Endodermal cell (in vitro differentiated cells): ENCODE measurements around the gene CELSR2. TPM values are rescaled to one million over a fixed set of nuclear protein-coding genes. Genes with fewer than 3 reads are reported as not detected.
"Not testable (repeated sequence)": the region's sequence is repeated elsewhere in the genome, so short reads cannot be mapped to it uniquely, and the experiment has no call there.

Experiments
- DNase-seq: peaks from one replicate; pipeline ENCODE4 v3.0.0-alpha.2; 2017
- H3K27ac ChIP-seq: 2 replicates; pipeline ENCODE4 v1.5.1; 2013; ENCODE audit warnings: mild to moderate bottlenecking, low read depth, low read length, moderate library complexity
- H3K27me3 ChIP-seq: 2 replicates; pipeline ENCODE4 v1.6.1; 2013; ENCODE audit warnings: mild to moderate bottlenecking, low read length, moderate library complexity; ENCODE audit not compliant: insufficient read depth, control insufficient read depth, poor library complexity, severe bottlenecking
- H3K36me3 ChIP-seq: 2 replicates; pipeline ENCODE4 v1.7.0; 2013; ENCODE audit warnings: mild to moderate bottlenecking, low read length, moderate library complexity; ENCODE audit not compliant: control insufficient read depth, insufficient read depth
- H3K4me1 ChIP-seq: one replicate; pipeline ENCODE4 v1.7.0; 2013; ENCODE audit warnings: low read length; ENCODE audit not compliant: control insufficient read depth, insufficient read depth
- H3K4me3 ChIP-seq: 2 replicates; pipeline ENCODE4 v1.5.1; 2013; ENCODE audit warnings: mild to moderate bottlenecking, low read length, moderate library complexity
- H3K9ac ChIP-seq: 2 replicates; pipeline ENCODE4 v1.6.1; 2013; ENCODE audit warnings: mild to moderate bottlenecking, low read length, moderate library complexity; ENCODE audit not compliant: poor library complexity, severe bottlenecking; ENCODE audit errors: extremely low read depth
- H3K9me3 ChIP-seq: 2 replicates; pipeline ENCODE4 v1.6.1; 2013; ENCODE audit warnings: mild to moderate bottlenecking, low read length, moderate library complexity; ENCODE audit not compliant: control insufficient read depth
- H3K27ac Mint-ChIP-seq: 2 replicates; pipeline ENCODE4 v1.8.0; 2020; ENCODE audit warnings: mixed read lengths
- H3K27me3 Mint-ChIP-seq: 2 replicates; pipeline ENCODE4 v1.8.0; 2021; ENCODE audit warnings: mild to moderate bottlenecking, mixed read lengths; ENCODE audit not compliant: insufficient read depth
- H3K36me3 Mint-ChIP-seq: 2 replicates; pipeline ENCODE4 v1.8.0; 2020; ENCODE audit warnings: low read depth, mixed read lengths
- H3K4me1 Mint-ChIP-seq: 2 replicates; pipeline ENCODE4 v1.8.0; 2020; ENCODE audit warnings: mixed read lengths
- H3K4me3 Mint-ChIP-seq: 2 replicates; pipeline ENCODE4 v1.8.0; 2020; ENCODE audit warnings: mild to moderate bottlenecking, moderate library complexity, mixed read lengths
- H3K9me3 Mint-ChIP-seq: 2 replicates; pipeline ENCODE4 v1.8.0; 2020; ENCODE audit warnings: mild to moderate bottlenecking, mixed read lengths
- CTCF ChIP-seq: fragments of 200-600 bp; sonication (generic); conservative IDR thresholded peaks from 2 replicates; pipeline ENCODE4 v1.5.0; 2021; ENCODE audit warnings: antibody characterized with exemption, mild to moderate bottlenecking
- WGBS, 2 experiments: methylation state at CpG; one replicate each; pipeline versions ENCODE4 v1.1.5 to v1.1.7; 2013; ENCODE audit warnings: missing lambda C conversion rate in 2 of 2, mixed read lengths in 1 of 2; ENCODE audit not compliant: insufficient coverage in 1 of 2, insufficient read length in 1 of 2; 5-methylcytosine and 5-hydroxymethylcytosine counted together
- total RNA-seq, 2 donors: library from RNA; stranded (reverse); fragmentation: NEBNext Ultra II Directional in 1 of 2; extraction: Animal tissue kit (Norgen Biotek cat#: 25700) in 1 of 2; gene quantifications; 2 replicates in 1 of 2; 3 replicates in 1 of 2; pipeline ENCODE4 v1.2.1, GENCODE V29; 2021

Gene CELSR2
- total RNA-seq, 2 donors from 2014 or later = 16.1 to 20.2 TPM

DNA sequence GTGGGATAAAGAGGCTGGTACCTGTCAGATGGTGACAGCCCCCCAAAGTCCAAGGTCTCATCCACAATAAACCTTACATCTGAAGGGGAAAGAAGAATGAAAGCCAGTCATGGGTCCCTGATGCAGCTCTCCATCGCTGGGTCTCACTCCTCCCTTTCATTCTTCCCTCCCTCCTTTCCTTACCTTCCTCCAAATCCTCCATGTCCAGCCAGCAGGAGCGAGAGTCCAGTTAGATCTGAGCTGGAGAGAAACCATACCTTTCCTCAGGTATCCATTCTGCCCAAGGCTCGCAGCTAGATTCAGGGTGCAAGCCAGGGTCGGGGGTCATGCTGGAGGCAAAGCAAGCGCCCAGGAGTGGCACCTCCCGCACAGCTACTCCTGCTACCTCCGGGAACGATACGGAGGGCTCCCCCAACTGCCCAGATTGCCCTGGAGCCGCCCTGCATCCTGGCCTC is 33.2 kb downstream of the CELSR2 start:
- Mint-ChIP-seq H3K27ac (peak overlapping the region; percentile 88), H3K9me3 (no peaks in the 10 kb centered on the region), H3K36me3 (peaks cover 25% of the 10 kb centered on the region), H3K4me1 (peaks cover 25% of the 10 kb centered on the region), H3K4me3 (peak overlapping the region; percentile 86), H3K27me3 (no peaks in the 10 kb centered on the region)
- WGBS, 2 experiments = 0 to 5% methylated on average over 4 to 10 of the region's 10 CpGs
- H3K9me3 ChIP-seq = no peaks in the 10 kb centered on the region
- H3K4me1 ChIP-seq = peaks cover 4% of the 10 kb centered on the region
- peak overlapping the region; percentile 97 for H3K4me3 ChIP-seq
- no peak for DNase-seq
- TF ChIP-seq CTCF = no peak
- H3K27me3 ChIP-seq = no peaks in the 10 kb centered on the region
- peaks cover 21% of the 10 kb centered on the region for H3K36me3 ChIP-seq
- no peak overlapping the region for H3K27ac ChIP-seq
- H3K9ac ChIP-seq = peak overlapping the region; percentile 44

- Mint-ChIP-seq H3K4me3 (peak within 1 kb of the TSS; percentile 86), H3K9me3 (peaks cover 4% of the 10 kb centered on the region), H3K4me1 (peaks cover 24% of the 10 kb centered on the region), H3K36me3 (peaks cover 25% of the 10 kb centered on the region), H3K27ac (peak within 1 kb of the TSS; percentile 88), H3K27me3 (no peaks in the 10 kb centered on the region)
- H3K27me3 ChIP-seq = no peaks in the 10 kb centered on the region
- H3K9me3 ChIP-seq = no peaks in the 10 kb centered on the region
- WGBS, 2 experiments = 2 to 16% methylated on average over 13 to 56 of the region's 56 CpGs
- H3K4me1 ChIP-seq = peaks cover 4% of the 10 kb centered on the region
- peak within 1 kb of the TSS; percentile 5 for H3K27ac ChIP-seq
- TF ChIP-seq CTCF = peak; percentile 64
- H3K9ac ChIP-seq = peak within 1 kb of the TSS; percentile 44
- peak; percentile 98 for DNase-seq
- H3K4me3 ChIP-seq = peak within 1 kb of the TSS; percentile 97
- H3K36me3 ChIP-seq = peaks cover 20% of the 10 kb centered on the region
These were observed 33.8 kb downstream of the CELSR2 start, which contains the start of gene PSRC1 for GRCh38 chr1:109282952-109283747. Gene PSRC1 (minus strand): TSS chr1:109283145.

- H3K4me1 ChIP-seq = peaks cover 4% of the 10 kb centered on the region
- H3K9ac ChIP-seq = peak overlapping the region; percentile 44
- Mint-ChIP-seq H3K36me3 (peaks cover 21% of the 10 kb centered on the region), H3K4me1 (peaks cover 22% of the 10 kb centered on the region), H3K9me3 (peaks cover 6% of the 10 kb centered on the region), H3K27ac (peak overlapping the region; percentile 88), H3K4me3 (peak overlapping the region; percentile 86), H3K27me3 (no peaks in the 10 kb centered on the region)
- DNase-seq = no peak
- H3K27me3 ChIP-seq = no peaks in the 10 kb centered on the region
- WGBS, 2 experiments = 81 to 88% methylated on average over 12 to 17 of the region's 17 CpGs
- H3K36me3 ChIP-seq = peaks cover 14% of the 10 kb centered on the region
- H3K4me3 ChIP-seq = peak overlapping the region; percentile 97
- TF ChIP-seq CTCF = no peak
- no peaks in the 10 kb centered on the region for H3K9me3 ChIP-seq
- peak overlapping the region; percentile 76 for H3K27ac ChIP-seq
These were observed 34.6 kb downstream of the CELSR2 start for GRCh38 chr1:109283748-109284600.

- not testable (repeated sequence) for H3K9me3 Mint-ChIP-seq, H3K27ac ChIP-seq, DNase-seq, H3K27me3 ChIP-seq, H3K4me3 Mint-ChIP-seq, H3K36me3 ChIP-seq, H3K4me1 ChIP-seq, H3K27ac Mint-ChIP-seq, H3K9me3 ChIP-seq, H3K9ac ChIP-seq, H3K36me3 Mint-ChIP-seq, H3K4me3 ChIP-seq, H3K27me3 Mint-ChIP-seq
- peaks cover 19% of the 10 kb centered on the region for H3K4me1 Mint-ChIP-seq
- WGBS, 2 experiments = 89 to 100% methylated on average over 3 to 5 of the region's 5 CpGs
These were observed 37.4 kb downstream of the CELSR2 start for GRCh38 chr1:109286762-109287161.
